Measurements from ENCODE around the gene MRPS16.
A peak's percentile ranks its signal among the peaks of the same experiment; 100 is the strongest.

Gene MRPS16

GRCh38 chr10:73238990-73239566 is 13.4 kb downstream of the MRPS16 start:
- FAIRE-seq, result no peak

GRCh38 chr10:73234695-73235094 is 17.7 kb downstream of the MRPS16 start:
- no peak for FAIRE-seq

GRCh38 chr10:73233883-73234282 is 18.6 kb downstream of the MRPS16 start:
- FAIRE-seq, result no peak

GRCh38 chr10:73232887-73233286 is 19.6 kb downstream of the MRPS16 start:
- FAIRE-seq, result no peak

- FAIRE-seq, result no peak
These were observed 22.9 kb downstream of the MRPS16 start for GRCh38 chr10:73229567-73229966.

GRCh38 chr10:73228247-73228646 is 24.2 kb downstream of the MRPS16 start:
- no peak for FAIRE-seq

GRCh38 chr10:73226663-73227062 is 25.8 kb downstream of the MRPS16 start:
- FAIRE-seq, result no peak

GRCh38 chr10:73225518-73225917 is 26.9 kb downstream of the MRPS16 start:
- peak; percentile 35 for FAIRE-seq

- FAIRE-seq, result peak; percentile 64
These were observed 31.5 kb downstream of the MRPS16 start for GRCh38 chr10:73220989-73221388.

GRCh38 chr10:73219384-73219783 is 33.1 kb downstream of the MRPS16 start:
- no peak for FAIRE-seq

GRCh38 chr10:73218431-73219191 is 33.8 kb downstream of the MRPS16 start:
- FAIRE-seq, result peak; percentile 91

GRCh38 chr10:73217628-73218027 is 34.8 kb downstream of the MRPS16 start:
- no peak for FAIRE-seq

GRCh38 chr10:73215749-73216148 is 36.7 kb downstream of the MRPS16 start:
- FAIRE-seq, result no peak

- no peak for FAIRE-seq
These were observed 41.2 kb downstream of the MRPS16 start for GRCh38 chr10:73211106-73211811.

GRCh38 chr10:73210395-73211105 is 41.9 kb downstream of the MRPS16 start:
- FAIRE-seq, result no peak

- no peak for FAIRE-seq
These were observed 42.7 kb downstream of the MRPS16 start for GRCh38 chr10:73209705-73210104.

GRCh38 chr10:73207883-73208282 is 44.6 kb downstream of the MRPS16 start:
- FAIRE-seq, result no peak

- no peak for FAIRE-seq
These were observed 46.1 kb downstream of the MRPS16 start for GRCh38 chr10:73206385-73206784.

GRCh38 chr10:73205890-73206289 is 46.6 kb downstream of the MRPS16 start:
- no peak for FAIRE-seq

GRCh38 chr10:73205081-73205480 is 47.4 kb downstream of the MRPS16 start:
- no peak for FAIRE-seq

Data from A204.1 (cell line).